DOHH2 (cell line): Measurements from ENCODE around the gene MEF2A.

Experiments used
- CTCF ChIP-seq: fragments of 200-600 bp; sonication (generic); IDR thresholded peaks from one replicate; pipeline ENCODE4 v1.5.1; 2014; ENCODE audit warnings: antibody characterized with exemption, mild to moderate bottlenecking, low read depth, low read length; ENCODE audit not compliant: poor library complexity, severe bottlenecking
- EZH2phosphoT487 ChIP-seq: fragments of 200-600 bp; sonication (generic); IDR thresholded peaks from 2 replicates; pipeline ENCODE4 v1.6.1; 2017; ENCODE audit warnings: borderline replicate concordance, mild to moderate bottlenecking, antibody characterized with exemption, low read length, moderate library complexity, mixed read lengths

DNA sequence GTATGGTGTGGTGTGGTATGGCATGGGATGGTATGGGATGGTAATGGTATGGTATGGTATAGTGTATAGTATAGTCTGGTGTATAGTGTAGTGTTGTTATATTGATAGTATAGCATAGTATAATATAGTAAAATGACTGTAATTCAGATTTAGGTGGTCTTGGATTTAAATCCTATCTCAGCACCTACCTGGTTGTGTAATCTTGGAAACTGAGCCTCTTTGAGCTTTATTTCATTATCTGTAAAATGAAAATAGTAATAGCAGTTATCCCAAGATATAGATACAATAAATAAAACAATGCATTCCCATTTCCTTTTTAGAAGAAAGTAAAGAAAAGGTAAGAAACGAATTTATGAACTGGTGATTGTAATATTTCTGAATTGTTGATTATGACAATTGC lies 27.5 kb upstream of the MEF2A start:
- TF ChIP-seq CTCF (no peak), EZH2phosphoT487 (no peak)
